ENCODE data around the gene DNHD1. TPM values are rescaled to one million over a fixed set of nuclear protein-coding genes. Genes with fewer than 3 reads are reported as not detected.

DNHD1 gene
- total RNA-seq, 1 donor from 2014 or later = 1.0 TPM

DNA sequence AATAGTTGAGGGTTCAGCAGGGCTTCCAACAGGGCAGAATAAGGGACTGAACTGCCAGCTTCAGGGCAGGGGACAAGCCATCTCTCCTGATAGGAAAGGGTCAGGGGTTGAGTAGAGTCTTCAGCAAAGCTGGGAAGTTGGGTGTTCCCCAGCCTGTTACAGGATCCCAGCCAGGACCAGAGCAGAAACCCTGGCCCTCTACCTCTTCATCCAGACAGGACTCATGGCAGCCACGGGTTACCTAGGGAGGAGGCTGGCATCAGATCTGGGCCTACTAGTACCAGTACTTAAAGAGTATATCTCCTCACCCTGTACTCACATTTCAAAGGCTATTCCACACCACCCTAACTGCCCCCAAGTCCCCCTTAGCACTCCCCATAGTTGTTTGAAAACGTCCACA lies 117.4 kb downstream of the DNHD1 start:
- TF ChIP-seq, protein P1, sequence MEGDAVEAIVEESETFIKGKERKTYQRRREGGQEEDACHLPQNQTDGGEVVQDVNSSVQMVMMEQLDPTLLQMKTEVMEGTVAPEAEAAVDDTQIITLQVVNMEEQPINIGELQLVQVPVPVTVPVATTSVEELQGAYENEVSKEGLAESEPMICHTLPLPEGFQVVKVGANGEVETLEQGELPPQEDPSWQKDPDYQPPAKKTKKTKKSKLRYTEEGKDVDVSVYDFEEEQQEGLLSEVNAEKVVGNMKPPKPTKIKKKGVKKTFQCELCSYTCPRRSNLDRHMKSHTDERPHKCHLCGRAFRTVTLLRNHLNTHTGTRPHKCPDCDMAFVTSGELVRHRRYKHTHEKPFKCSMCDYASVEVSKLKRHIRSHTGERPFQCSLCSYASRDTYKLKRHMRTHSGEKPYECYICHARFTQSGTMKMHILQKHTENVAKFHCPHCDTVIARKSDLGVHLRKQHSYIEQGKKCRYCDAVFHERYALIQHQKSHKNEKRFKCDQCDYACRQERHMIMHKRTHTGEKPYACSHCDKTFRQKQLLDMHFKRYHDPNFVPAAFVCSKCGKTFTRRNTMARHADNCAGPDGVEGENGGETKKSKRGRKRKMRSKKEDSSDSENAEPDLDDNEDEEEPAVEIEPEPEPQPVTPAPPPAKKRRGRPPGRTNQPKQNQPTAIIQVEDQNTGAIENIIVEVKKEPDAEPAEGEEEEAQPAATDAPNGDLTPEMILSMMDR (conservative IDR thresholded peaks at IDR 0.05; ENCODE audit: low read depth, low read length) = no peak
- DNase-seq (ENCODE audit: low read depth) = no peak
- H3K4me3 ChIP-seq (ENCODE audit: low read depth, low read length) = no peak overlapping the region

DNA sequence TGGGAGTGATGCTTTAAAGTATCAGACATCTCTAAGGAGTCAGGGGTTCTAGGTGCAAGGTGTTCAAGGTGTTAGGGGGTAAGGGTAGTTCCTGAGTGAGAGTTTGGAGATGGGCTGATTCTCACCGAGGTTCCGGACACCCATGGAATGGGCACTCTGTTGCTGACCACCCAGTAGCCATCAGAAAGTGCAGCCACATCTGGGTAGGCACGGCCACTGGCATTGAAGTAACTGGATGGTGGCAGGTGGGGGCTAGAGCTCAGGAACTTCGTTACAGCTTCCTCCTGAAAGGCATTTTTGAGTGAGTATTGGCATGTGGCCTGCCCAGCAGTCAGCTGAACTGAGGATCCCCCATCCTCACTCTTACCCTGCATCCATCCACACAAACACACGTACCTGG lies 118.0 kb downstream of the DNHD1 start:
- TF ChIP-seq, protein P1 (conservative IDR thresholded peaks at IDR 0.05; ENCODE audit: low read depth, low read length) = no peak
- H3K4me3 ChIP-seq (ENCODE audit: low read depth, low read length) = no peak overlapping the region
- no peak for DNase-seq (ENCODE audit: low read depth)

DNA sequence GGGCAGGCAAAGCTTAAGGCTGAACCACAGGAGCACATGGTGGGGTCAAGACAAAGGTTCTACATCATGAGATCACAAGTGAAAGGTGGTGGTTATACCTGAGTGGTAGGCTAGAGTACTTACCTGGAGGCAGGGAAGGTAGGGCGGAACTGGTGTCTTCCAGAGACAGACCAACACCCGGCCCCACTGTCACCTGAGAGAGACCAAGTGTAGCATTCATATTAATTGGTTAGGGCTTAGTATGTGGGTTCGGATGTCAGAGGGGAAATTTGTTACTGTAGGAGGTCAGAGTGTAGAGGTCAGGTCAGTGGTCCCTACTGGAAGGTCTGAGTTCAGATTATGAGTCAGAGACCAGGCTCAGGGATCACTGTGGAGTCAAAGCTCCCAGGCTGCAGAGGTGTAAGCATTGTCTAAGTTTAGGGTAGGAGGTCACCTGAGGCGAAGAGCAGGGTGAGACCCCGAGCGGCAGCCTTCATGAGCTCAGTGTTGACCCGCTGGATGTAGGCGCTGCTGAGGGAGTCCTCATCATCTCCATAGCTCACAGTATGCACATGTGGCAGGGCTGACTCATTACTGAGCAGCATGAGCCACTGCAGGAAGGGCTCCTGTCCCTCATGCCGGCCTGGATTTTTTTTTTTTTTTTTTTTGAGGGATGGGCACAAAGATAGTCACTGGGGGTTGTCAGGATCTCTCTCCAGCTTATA lies 119.0 kb downstream of the DNHD1 start:
- TF ChIP-seq, protein P1 (conservative IDR thresholded peaks at IDR 0.05; ENCODE audit: low read depth, low read length) = no peak
- no peak overlapping the region for H3K4me3 ChIP-seq (ENCODE audit: low read depth, low read length)
- no peak for DNase-seq (ENCODE audit: low read depth)

DNA sequence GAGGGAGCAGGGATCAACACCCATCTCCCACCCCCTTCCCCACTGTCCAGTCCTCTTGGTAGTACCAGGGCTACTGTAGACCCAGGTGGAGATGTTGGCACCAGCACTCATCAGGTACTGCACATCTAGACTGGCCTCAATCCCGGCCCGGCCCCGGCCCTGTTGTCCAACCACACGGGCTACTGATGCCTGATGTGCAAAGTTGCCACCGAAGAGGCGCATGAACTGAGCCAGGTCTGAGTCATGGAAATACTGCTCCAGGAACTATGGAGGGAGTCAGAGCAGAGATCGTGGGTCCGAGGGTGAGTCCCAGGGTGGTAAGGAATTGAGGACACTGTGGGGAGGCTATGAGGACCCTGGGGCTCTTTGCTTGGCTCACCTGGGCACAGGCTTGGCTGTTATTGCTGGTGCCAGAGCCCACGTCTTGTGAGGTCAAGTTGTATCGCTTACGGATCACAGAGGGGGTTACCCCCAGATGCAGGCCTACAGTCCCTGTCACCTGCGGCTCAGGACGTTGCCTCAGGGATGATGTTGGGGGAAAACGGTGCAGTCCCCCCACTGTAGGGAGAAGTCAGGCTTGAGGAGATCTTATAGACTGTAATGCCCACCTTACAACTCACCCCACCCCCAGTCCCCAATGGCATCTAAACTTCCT lies 119.6 kb downstream of the DNHD1 start:
- TF ChIP-seq, protein P1 (conservative IDR thresholded peaks at IDR 0.05; ENCODE audit: low read depth, low read length) = no peak
- DNase-seq (ENCODE audit: low read depth) = no peak

DNA sequence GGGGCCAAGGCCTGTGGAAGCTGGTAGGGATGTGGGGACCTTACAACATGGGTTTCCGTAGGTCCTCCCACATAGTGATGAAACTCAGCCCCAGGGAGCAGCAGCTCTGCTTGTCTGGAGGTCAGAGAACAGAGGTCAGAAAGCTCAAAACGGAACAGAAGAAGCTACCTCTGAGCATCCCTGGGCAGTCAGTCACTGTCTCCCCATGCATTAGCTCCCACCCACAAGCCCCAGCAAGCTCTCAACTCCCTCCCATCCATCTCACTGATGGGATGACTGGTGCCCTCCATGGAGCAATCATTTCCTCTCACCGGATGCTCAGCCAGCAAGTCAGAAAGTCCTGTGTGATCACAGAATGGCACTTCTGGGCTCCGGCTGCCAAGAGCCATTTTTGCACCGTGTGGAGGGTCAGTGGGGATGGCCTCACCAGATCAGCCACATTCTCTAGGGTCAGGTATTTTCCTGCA lies 120.3 kb downstream of the DNHD1 start:
- H3K4me3 ChIP-seq (ENCODE audit: low read depth, low read length) = peak overlapping the region; percentile 91
- DNase-seq (ENCODE audit: low read depth) = no peak
- TF ChIP-seq, protein P1 (conservative IDR thresholded peaks at IDR 0.05; ENCODE audit: low read depth, low read length) = no peak

More for the DNA sequence above, 119.6 kb downstream of the DNHD1 start:
- no peak overlapping the region for H3K4me3 ChIP-seq (ENCODE audit: low read depth, low read length)

DNA sequence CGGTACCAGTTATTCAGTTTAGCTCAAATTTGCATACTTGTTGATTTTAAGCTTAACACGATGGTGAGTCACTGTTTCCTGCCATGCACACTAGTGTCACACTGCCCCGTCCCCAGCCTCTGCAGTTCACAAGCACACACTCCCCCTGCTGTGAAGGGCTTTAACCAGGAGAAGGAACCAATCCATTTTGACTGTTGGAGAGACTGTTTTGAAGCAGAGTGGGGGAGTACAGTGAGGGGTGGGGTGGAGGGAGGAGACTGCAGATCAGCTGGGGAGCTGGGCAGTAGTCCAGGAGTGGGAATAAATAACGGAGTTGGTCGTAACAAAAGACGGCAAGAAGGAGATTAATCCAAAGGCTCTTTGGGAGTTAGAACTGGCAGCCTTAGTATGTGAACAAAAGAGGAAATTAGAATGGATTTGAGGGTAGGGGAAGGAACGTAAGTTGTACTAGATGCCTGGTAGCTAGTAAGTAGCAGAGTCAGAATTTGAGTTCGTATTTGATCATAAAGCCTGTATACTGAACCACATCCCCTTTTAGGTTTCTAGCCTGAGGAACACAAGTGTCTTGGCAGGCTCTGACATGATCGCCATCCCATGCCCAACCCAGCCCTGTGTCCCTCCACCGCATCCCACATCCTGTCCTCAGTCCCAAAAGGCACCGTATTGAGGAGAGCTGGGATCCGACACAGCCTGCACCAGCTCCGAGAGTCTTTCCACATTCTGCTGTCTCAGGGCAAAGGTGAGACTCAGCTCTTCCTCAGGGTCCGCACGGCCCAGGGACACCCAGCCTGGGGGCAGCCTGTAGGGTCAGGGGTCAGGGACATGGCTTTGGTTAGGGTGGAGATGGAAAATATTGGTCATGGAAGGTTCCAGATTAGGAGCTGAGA lies 121.3 kb downstream of the DNHD1 start:
- DNase-seq (ENCODE audit: low read depth) = no peak
- TF ChIP-seq, protein P1 (conservative IDR thresholded peaks at IDR 0.05; ENCODE audit: low read depth, low read length) = peak; percentile 6
- peak overlapping the region; percentile 91 for H3K4me3 ChIP-seq (ENCODE audit: low read depth, low read length)
